Hepatocyte (in vitro differentiated cells): ENCODE measurements around the gene WDR48. TPM values are rescaled to one million over a fixed set of nuclear protein-coding genes. Genes with fewer than 3 reads are reported as not detected.
A peak's percentile ranks its signal among the peaks of the same experiment; 100 is the strongest.

Source experiments
- DNase-seq: peaks from one replicate; pipeline ENCODE4 v3.0.0-alpha.2; 2016; ENCODE audit warnings: low spot score
- H2AFZ ChIP-seq: fragments of 200-600 bp; sonication (generic); 2 replicates; pipeline ENCODE4 v1.6.0; 2016; ENCODE audit warnings: antibody characterized with exemption, mild to moderate bottlenecking
- H3K27ac ChIP-seq: fragments of 200-600 bp; sonication (generic); 2 replicates; pipeline ENCODE4 v1.5.1; 2016; ENCODE audit warnings: mild to moderate bottlenecking
- H3K27me3 ChIP-seq: fragments of 200-600 bp; sonication (generic); 2 replicates; pipeline ENCODE4 v1.6.1; 2016
- H3K36me3 ChIP-seq: fragments of 200-600 bp; sonication (generic); replicated peaks from 2 replicates; pipeline ENCODE4 v1.5.1; 2016; ENCODE audit warnings: low read depth; ENCODE audit not compliant: insufficient read depth
- H3K4me1 ChIP-seq: fragments of 200-600 bp; sonication (generic); 2 replicates; pipeline ENCODE4 v1.5.1; 2016; ENCODE audit warnings: mild to moderate bottlenecking, moderate library complexity; ENCODE audit not compliant: insufficient read depth
- H3K4me2 ChIP-seq: fragments of 200-600 bp; sonication (generic); 2 replicates; pipeline ENCODE4 v1.6.0; 2016
- H3K4me3 ChIP-seq: fragments of 200-600 bp; sonication (generic); 2 replicates; pipeline ENCODE4 v1.5.1; 2016; ENCODE audit warnings: mild to moderate bottlenecking
- H3K79me2 ChIP-seq: fragments of 200-600 bp; sonication (generic); 2 replicates; pipeline ENCODE4 v1.6.0; 2017; ENCODE audit warnings: mild to moderate bottlenecking
- H3K9me2 ChIP-seq: fragments of 200-600 bp; sonication (generic); replicated peaks from 2 replicates; pipeline ENCODE4 v1.6.0; 2017; ENCODE audit warnings: mild to moderate bottlenecking; ENCODE audit not compliant: insufficient read depth
- H3K9me3 ChIP-seq: fragments of 200-600 bp; sonication (generic); 2 replicates; pipeline ENCODE4 v1.5.1; 2016; ENCODE audit warnings: low read depth, mild to moderate bottlenecking
- H4K20me1 ChIP-seq: fragments of 200-600 bp; sonication (generic); 2 replicates; pipeline ENCODE4 v1.6.0; 2016; ENCODE audit warnings: mild to moderate bottlenecking; ENCODE audit not compliant: insufficient read depth, poor library complexity, severe bottlenecking
- EZH2 ChIP-seq: fragments of 200-600 bp; sonication (generic); IDR thresholded peaks from 2 replicates; pipeline ENCODE4 v1.6.1; 2016; ENCODE audit warnings: antibody characterized with exemption, mild to moderate bottlenecking, borderline replicate concordance
- EZH2phosphoT487 ChIP-seq: fragments of 200-600 bp; sonication (generic); IDR thresholded peaks from one replicate; pipeline ENCODE4 v1.6.1; 2018; ENCODE audit warnings: antibody characterized with exemption, mild to moderate bottlenecking, low read depth, moderate library complexity; ENCODE audit not compliant: unreplicated experiment, severe bottlenecking
- WGBS: methylation state at CpG from one replicate; pipeline ENCODE4 v1.1.6; 2016; ENCODE audit warnings: low lambda C conversion rate; ENCODE audit errors: missing lambda C conversion rate; 5-methylcytosine and 5-hydroxymethylcytosine counted together
- polyA plus RNA-seq: library from polyadenylated mRNA; unstranded; fragments of >200 nt; fragmentation: Nextera tagmentation; extraction: Ambion mirVana; gene quantifications from 2 replicates; pipeline ENCODE4 v1.2.1, GENCODE V29; 2016
- total RNA-seq: library from RNA; depleted of rRNA; stranded (reverse); fragments of >200 nt; gene quantifications from 2 replicates; pipeline ENCODE4 v1.2.3, GENCODE V29; 2014
- TF ChIP-seq, protein P1 (sequence below): fragments of 200-600 bp; sonication (generic); IDR thresholded peaks from 2 replicates; pipeline ENCODE4 v1.5.1; 2016; ENCODE audit warnings: antibody characterized with exemption, mild to moderate bottlenecking; ENCODE audit not compliant: poor library complexity

Gene WDR48
- total and polyA plus RNA-seq, 2 experiments from 2014 or later: 25.0 to 34.7 TPM

- H3K79me2 ChIP-seq: peaks cover 72% of the 10 kb centered on the region
These were observed 11.3 kb downstream of the WDR48 start for GRCh38 chr3:39063143-39063542.

DNA sequence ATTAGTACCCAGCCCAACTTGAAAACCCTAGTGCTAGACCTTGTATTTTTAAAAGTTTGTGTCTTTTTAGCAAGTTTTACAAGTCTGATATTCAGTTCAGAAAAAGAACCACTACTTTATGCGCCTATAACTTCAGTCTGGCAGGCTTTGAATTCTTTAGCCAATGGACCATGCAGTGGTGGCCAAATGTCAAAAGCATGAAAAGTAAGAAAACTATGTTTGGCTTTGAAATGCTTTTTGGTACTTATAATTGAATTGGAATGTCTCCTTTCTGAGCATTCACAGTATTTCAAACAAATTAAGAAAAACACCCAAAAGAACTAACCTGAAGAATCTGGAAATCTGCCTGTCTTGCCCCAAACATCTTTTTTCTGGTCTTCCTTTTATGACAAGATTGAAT, 12.8 kb downstream of the WDR48 start:
- Histone ChIP-seq H3K9me3 (no peaks in the 10 kb centered on the region), H3K36me3 (no peaks in the 10 kb centered on the region), H3K79me2 (peaks cover 57% of the 10 kb centered on the region), H2AFZ (no peak overlapping the region), H3K4me2 (no peak overlapping the region), H3K27me3 (no peaks in the 10 kb centered on the region), H3K27ac (no peak overlapping the region), H3K4me3 (no peak overlapping the region), H4K20me1 (peaks cover 5% of the 10 kb centered on the region), H3K4me1 (no peaks in the 10 kb centered on the region), H3K9me2 (no peaks in the 10 kb centered on the region)
- no peak for DNase-seq
- TF ChIP-seq, protein P1, sequence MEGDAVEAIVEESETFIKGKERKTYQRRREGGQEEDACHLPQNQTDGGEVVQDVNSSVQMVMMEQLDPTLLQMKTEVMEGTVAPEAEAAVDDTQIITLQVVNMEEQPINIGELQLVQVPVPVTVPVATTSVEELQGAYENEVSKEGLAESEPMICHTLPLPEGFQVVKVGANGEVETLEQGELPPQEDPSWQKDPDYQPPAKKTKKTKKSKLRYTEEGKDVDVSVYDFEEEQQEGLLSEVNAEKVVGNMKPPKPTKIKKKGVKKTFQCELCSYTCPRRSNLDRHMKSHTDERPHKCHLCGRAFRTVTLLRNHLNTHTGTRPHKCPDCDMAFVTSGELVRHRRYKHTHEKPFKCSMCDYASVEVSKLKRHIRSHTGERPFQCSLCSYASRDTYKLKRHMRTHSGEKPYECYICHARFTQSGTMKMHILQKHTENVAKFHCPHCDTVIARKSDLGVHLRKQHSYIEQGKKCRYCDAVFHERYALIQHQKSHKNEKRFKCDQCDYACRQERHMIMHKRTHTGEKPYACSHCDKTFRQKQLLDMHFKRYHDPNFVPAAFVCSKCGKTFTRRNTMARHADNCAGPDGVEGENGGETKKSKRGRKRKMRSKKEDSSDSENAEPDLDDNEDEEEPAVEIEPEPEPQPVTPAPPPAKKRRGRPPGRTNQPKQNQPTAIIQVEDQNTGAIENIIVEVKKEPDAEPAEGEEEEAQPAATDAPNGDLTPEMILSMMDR: no peak
- TF ChIP-seq EZH2 (no peak), EZH2phosphoT487 (no peak)
- 94% methylated on average over 1 of the region's 1 CpG for WGBS

More at GRCh38 chr3:39063143-39063542, 11.3 kb downstream of the WDR48 start:
- TF ChIP-seq, protein P1: no peak
- no peak for TF ChIP-seq EZH2phosphoT487
- TF ChIP-seq EZH2: no peak
- no peaks in the 10 kb centered on the region for H3K9me3 ChIP-seq
- no peak for DNase-seq
- H3K4me1 ChIP-seq: no peaks in the 10 kb centered on the region
- H2AFZ ChIP-seq: no peak overlapping the region
- H3K9me2 ChIP-seq: no peaks in the 10 kb centered on the region
- peaks cover 12% of the 10 kb centered on the region for H4K20me1 ChIP-seq
- no peak overlapping the region for H3K4me3 ChIP-seq
- 84% methylated on average over 3 of the region's 3 CpGs for WGBS
- no peaks in the 10 kb centered on the region for H3K27me3 ChIP-seq
- H3K27ac ChIP-seq: no peak overlapping the region
- no peak overlapping the region for H3K4me2 ChIP-seq
- H3K36me3 ChIP-seq: no peaks in the 10 kb centered on the region

- TF ChIP-seq, protein P1: peak; percentile 31
- TF ChIP-seq EZH2phosphoT487: no peak
- TF ChIP-seq EZH2: no peak
- Histone ChIP-seq H3K27me3 (no peaks in the 10 kb centered on the region), H3K9me2 (no peaks in the 10 kb centered on the region), H3K27ac (no peak overlapping the region), H2AFZ (no peak overlapping the region), H4K20me1 (peaks cover 5% of the 10 kb centered on the region), H3K79me2 (peaks cover 52% of the 10 kb centered on the region), H3K9me3 (no peaks in the 10 kb centered on the region), H3K4me3 (no peak overlapping the region), H3K4me1 (no peaks in the 10 kb centered on the region), H3K4me2 (no peak overlapping the region), H3K36me3 (no peaks in the 10 kb centered on the region)
- WGBS: 36% methylated on average over 1 of the region's 1 CpG
- peak; percentile 34 for DNase-seq
These were observed 13.4 kb downstream of the WDR48 start for GRCh38 chr3:39065197-39065596.

DNA sequence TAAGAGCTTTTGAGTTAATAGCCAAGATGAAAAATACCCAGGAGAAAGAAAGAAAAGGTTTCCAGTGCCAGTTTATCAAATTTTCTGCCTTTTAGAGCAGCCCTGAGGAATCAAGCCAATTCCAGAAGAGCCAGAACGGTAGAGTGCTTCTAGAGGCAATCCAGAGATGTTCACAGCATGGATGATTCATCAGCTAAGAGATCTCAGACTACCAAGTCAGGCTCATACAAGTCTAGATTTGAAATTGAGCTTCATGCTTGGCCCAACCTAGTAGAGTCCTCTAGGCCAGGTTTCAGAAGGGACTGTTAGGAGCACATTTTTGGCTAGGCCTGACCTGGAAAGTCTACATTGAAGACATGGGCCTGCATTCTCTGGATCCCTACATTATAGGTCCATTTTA, 15.5 kb downstream of the WDR48 start:
- Histone ChIP-seq H3K36me3 (no peaks in the 10 kb centered on the region), H4K20me1 (peaks cover 5% of the 10 kb centered on the region), H3K9me2 (no peaks in the 10 kb centered on the region), H2AFZ (no peak overlapping the region), H3K27ac (no peak overlapping the region), H3K27me3 (no peaks in the 10 kb centered on the region), H3K4me2 (no peak overlapping the region), H3K4me3 (no peak overlapping the region), H3K9me3 (no peaks in the 10 kb centered on the region), H3K4me1 (no peaks in the 10 kb centered on the region), H3K79me2 (peaks cover 37% of the 10 kb centered on the region)
- WGBS: 76% methylated on average over 1 of the region's 1 CpG
- TF ChIP-seq EZH2phosphoT487 (no peak), EZH2 (no peak)
- TF ChIP-seq, protein P1: no peak
- no peak for DNase-seq
